Spleen (tissue), 11 donors: ENCODE data around the gene LEKR1. TPM values are rescaled to one million over a fixed set of nuclear protein-coding genes. Genes with fewer than 3 reads are reported as not detected.

Experiments used
- DNase-seq: peaks from one replicate; pipeline ENCODE4 v3.0.0-alpha.2; 2020
- H3K27ac ChIP-seq, 8 donors: fragments of 200-600 bp; sonication (generic) in 7 of 8; 1 replicate in 4 of 8; 2 replicates in 4 of 8; pipeline versions ENCODE4 v1.5.0 to v1.8.0; 2016 to 2021; ENCODE audit warnings: inconsistent platforms in 4 of 8, mild to moderate bottlenecking in 4 of 8, moderate library complexity in 1 of 8
- H3K27me3 ChIP-seq, 7 donors: fragments of 200-600 bp; sonication (generic) in 6 of 7; replicated peaks in 1 of 7; 1 replicate in 4 of 7; 2 replicates in 3 of 7; pipeline versions ENCODE4 v1.5.0 to v1.8.0; 2016 to 2021; ENCODE audit warnings: inconsistent platforms in 3 of 7, mild to moderate bottlenecking in 1 of 7
- H3K36me3 ChIP-seq, 6 donors: fragments of 200-600 bp; sonication (generic) in 5 of 6; 1 replicate in 4 of 6; 2 replicates in 2 of 6; pipeline versions ENCODE4 v1.5.0 to v1.8.0; 2016 to 2021; ENCODE audit warnings: inconsistent platforms in 2 of 6
- H3K4me1 ChIP-seq, 6 donors: fragments of 200-600 bp; sonication (generic) in 5 of 6; 1 replicate in 3 of 6; 2 replicates in 3 of 6; pipeline versions ENCODE4 v1.5.0 to v1.8.0; 2016 to 2021; ENCODE audit warnings: inconsistent platforms in 3 of 6
- H3K4me3 ChIP-seq, 8 donors: fragments of 200-600 bp; sonication (generic) in 7 of 8; 1 replicate in 4 of 8; 2 replicates in 4 of 8; pipeline versions ENCODE4 v1.5.0 to v1.8.0; 2016 to 2021; ENCODE audit warnings: inconsistent platforms in 4 of 8, mild to moderate bottlenecking in 4 of 8, moderate library complexity in 2 of 8
- H3K9me3 ChIP-seq, 8 donors: fragments of 200-600 bp; sonication (generic) in 7 of 8; 1 replicate in 4 of 8; 2 replicates in 4 of 8; pipeline versions ENCODE4 v1.5.0 to v1.8.0; 2016 to 2021; ENCODE audit warnings: inconsistent platforms in 4 of 8
- CTCF ChIP-seq, 11 experiments: fragments of 200-600 bp in 7 of 11; fragments of 450-650 bp in 4 of 11; sonication (generic) in 4 of 11; IDR thresholded peaks in 8 of 11; conservative IDR thresholded peaks in 3 of 11; 1 replicate in 7 of 11; 2 replicates in 4 of 11; pipeline versions ENCODE4 v1.4.0 to v1.8.0; 2016 to 2021; ENCODE audit warnings: antibody characterized with exemption in 11 of 11, inconsistent platforms in 4 of 11, mild to moderate bottlenecking in 1 of 11
- POLR2A ChIP-seq, 3 donors: fragments of 450-650 bp; IDR thresholded peaks; one replicate each; pipeline ENCODE4 v1.5.1; 2017; ENCODE audit warnings: antibody characterized with exemption in 3 of 3, mild to moderate bottlenecking in 1 of 3
- POLR2AphosphoS5 ChIP-seq, 3 donors: sonication (generic); formaldehyde crosslinking; IDR thresholded peaks; one replicate each; pipeline ENCODE4 v1.5.1; 2017; ENCODE audit warnings: antibody characterized with exemption in 3 of 3
- WGBS, 5 donors: extraction: QIAGEN DNeasy Blood & Tissue Kit in 3 of 5; methylation state at CpG; one replicate each; pipeline versions ENCODE4 v1.1.5 to v1.1.7; 2013 to 2018; 5-methylcytosine and 5-hydroxymethylcytosine counted together
- intact Hi-C: fragments of 100-400 bp; cut with DNase I; formaldehyde crosslinking; loops from one replicate; pipeline ENCODE4 v1.15.0; 2023; ENCODE audit warnings: low total_unique reads
- polyA plus RNA-seq, 3 donors: library from polyadenylated mRNA; stranded (reverse); fragments of 200-250 nt; gene quantifications; one replicate each; pipeline ENCODE4 v1.2.1, GENCODE V29; 2013
- small RNA-seq, 4 donors: library from RNA; depleted of rRNA; stranded (forward); fragments of <200 nt; gene quantifications; one replicate each; pipeline ENCODE3, GENCODE V24; 2016
- total RNA-seq, 7 donors: library from RNA; depleted of rRNA in 3 of 7; stranded (reverse); fragments of >200 nt in 3 of 7; fragmentation: NEBNext Ultra II Directional in 4 of 7; extraction: Animal tissue kit (Norgen Biotek cat#: 25700) in 4 of 7; gene quantifications; one replicate each; pipeline versions ENCODE4 v1.1.0 to v1.2.1, GENCODE V29; 2016 to 2021
- donor health status: healthy with polysubstance abuse.
- donor health status: DM: no; HTN: no; CAD: no; lungs with moderate emphysema.
- donor health status: DM: no; HTN: no; CAD: no.
- donor health status: Bipolar disorder and iron deficiency.
- donor health status: healthy.
- donor health status: DM: no; HTN: no; CAD: no.
- donor health status: DM: yes; HTN: yes; CAD: no.

The LEKR1 gene
- total and polyA plus RNA-seq, 10 donors = 0.48 to 7.5 (median 2.5) TPM

- Histone ChIP-seq H3K9me3 (no peaks in the 10 kb centered on the region), H3K36me3 (no peaks in the 10 kb centered on the region), H3K4me3 (no peak overlapping the region), H3K4me1 (peaks cover 12 to 34% (median 27%) of the 10 kb centered on the region in 6 donors), H3K27me3 (peaks cover 0 to under 1% (median 0%) of the 10 kb centered on the region in 7 donors), H3K27ac (no peak overlapping the region)
- TF ChIP-seq POLR2AphosphoS5 (IDR thresholded peaks at IDR 0.05) (no peak), CTCF (IDR thresholded peaks at IDR 0.05 in 8 of 11, conservative IDR thresholded peaks at IDR 0.05 in 3 of 11) (no peak), POLR2A (IDR thresholded peaks at IDR 0.05) (no peak)
- 72 to 91% (median 85%) methylated on average over 1 of the region's 1 CpG for WGBS, 5 donors
- no peak for DNase-seq
- intact Hi-C loops = loop anchor here (5.0 kb wide), 1 partner anchor 39 kb away; no protein-coding TSS in a partner anchor
Observed at GRCh38 chr3:157093096-157093495, 266.9 kb downstream of the LEKR1 start.

- intact Hi-C loops = loop anchor here (5.0 kb wide), 1 partner anchor 38 kb away; no protein-coding TSS in a partner anchor
- DNase-seq = no peak
- no peak for TF ChIP-seq CTCF (IDR thresholded peaks at IDR 0.05 in 8 of 11, conservative IDR thresholded peaks at IDR 0.05 in 3 of 11)
- no peak for TF ChIP-seq POLR2AphosphoS5 (IDR thresholded peaks at IDR 0.05)
- TF ChIP-seq POLR2A (IDR thresholded peaks at IDR 0.05) = no peak
- Histone ChIP-seq H3K9me3 (no peaks in the 10 kb centered on the region), H3K27me3 (no peaks in the 10 kb centered on the region), H3K36me3 (no peaks in the 10 kb centered on the region), H3K27ac (no peak overlapping the region), H3K4me1 (peaks cover 11 to 25% (median 19%) of the 10 kb centered on the region in 6 donors), H3K4me3 (no peak overlapping the region)
- WGBS, 5 donors = 90 to 98% (median 94%) methylated on average over 2 of the region's 2 CpGs
Observed at GRCh38 chr3:157094301-157094700, 268.1 kb downstream of the LEKR1 start.

GRCh38 chr3:157094751-157095480 is 268.8 kb downstream of the LEKR1 start:
- intact Hi-C loops = loop anchor here (5.0 kb wide), 1 partner anchor 37 kb away; no protein-coding TSS in a partner anchor
- Histone ChIP-seq H3K27ac (no peak overlapping the region), H3K27me3 (no peaks in the 10 kb centered on the region), H3K9me3 (no peaks in the 10 kb centered on the region), H3K36me3 (no peaks in the 10 kb centered on the region), H3K4me3 (no peak overlapping the region), H3K4me1 (peaks cover 9 to 19% (median 13%) of the 10 kb centered on the region in 6 donors)
- WGBS, 5 donors = 80 to 86% (median 85%) methylated on average over 5 of the region's 5 CpGs
- TF ChIP-seq CTCF (IDR thresholded peaks at IDR 0.05 in 8 of 11, conservative IDR thresholded peaks at IDR 0.05 in 3 of 11) (no peak), POLR2A (IDR thresholded peaks at IDR 0.05) (no peak), POLR2AphosphoS5 (IDR thresholded peaks at IDR 0.05) (no peak)
- DNase-seq = no peak

Small RNA genes within 50 kb of the gene (small RNA-seq; reads per million reads assigned to genes)
- gene KLF3P2 = 0 reads per million in 4 donors

Other genes starting within 250 kb of the LEKR1 start
- gene TIPARP, start 151.8 kb upstream of the LEKR1 start, total RNA-seq = 10 to 100 TPM; 18.9 to 39.8 (median 29.7) TPM
- gene TIPARP, start 151.8 kb upstream of the LEKR1 start, polyA plus RNA-seq = 1 to 10 TPM; 4.5 to 8.2 (median 7.3) TPM